Purkinje cell (primary cell): ENCODE data around the gene PRDM15. TPM values are rescaled to one million over a fixed set of nuclear protein-coding genes. Genes with fewer than 3 reads are reported as not detected.

Experiments
- polyA plus RNA-seq: library from polyadenylated mRNA; unstranded; fragments of >200 nt; fragmentation: Nextera tagmentation; gene quantifications from 2 replicates; pipeline ENCODE4 v1.2.1, GENCODE V29; 2014

The PRDM15 gene
- polyA plus RNA-seq = 0.34 and 0.63 TPM in 2 replicates

GRCh38 chr21:41879190-41879998, at the start of gene PRDM15:
PRDM15 (minus strand) TSS chr21:41879344; CDS start chr21:41860363, 18,981 bp downstream.

GRCh38 chr21:41766883-41767605, 112.1 kb downstream of the PRDM15 start, which contains the start of gene RIPK4:
RIPK4 (minus strand) TSS chr21:41767052; CDS start chr21:41767041, 11 bp downstream.

Other genes with a start within 250 kb of the PRDM15 start
- not detected in 2 replicates for gene RIPK4, start 112.3 kb downstream of the PRDM15 start, polyA plus RNA-seq
- gene C2CD2, start 74.7 kb upstream of the PRDM15 start, polyA plus RNA-seq = 2.6 TPM in 1 of 2 replicates, not detected in the other
- gene ZBTB21, start 131.0 kb upstream of the PRDM15 start, polyA plus RNA-seq = 11.6 and 11.7 TPM in 2 replicates
- 0.52 TPM in 1 of 2 replicates, not detected in the other for gene UMODL1, start 192.0 kb upstream of the PRDM15 start, polyA plus RNA-seq